Cardiac septum (tissue), 1 donor: ENCODE results near the gene PITPNC1. TPM values are rescaled to one million over a fixed set of nuclear protein-coding genes. Genes with fewer than 3 reads are reported as not detected.
"Not testable (repeated sequence)": the region's sequence is repeated elsewhere in the genome, so short reads cannot be mapped to it uniquely, and the experiment has no call there.

ENCODE experiments used
- DNase-seq: peaks from one replicate; pipeline ENCODE4 v3.0.0-alpha.2; 2020; ENCODE audit warnings: low spot score
- intact Hi-C: fragments of 100-400 bp; cut with DNase I; formaldehyde crosslinking; loops from one replicate; pipeline ENCODE4 v1.14.0; 2022
- total RNA-seq: library from RNA; stranded (reverse); fragmentation: NEBNext Ultra II Directional; extraction: Animal tissue kit (Norgen Biotek cat#: 25700); gene quantifications from one replicate; pipeline ENCODE4 v1.2.1, GENCODE V29; 2021
- donor health status: DM: no; HTN: no; CAD: no.

Gene PITPNC1
- total RNA-seq, 1 donor from 2014 or later = 12.5 TPM

GRCh38 chr17:67390006-67390645 is 13.0 kb downstream of the PITPNC1 start:
- DNase-seq = no peak
- intact Hi-C loops = no loop called here

- no peak for DNase-seq
- intact Hi-C loops = no loop called here
Observed at GRCh38 chr17:67390646-67391361, 13.7 kb downstream of the PITPNC1 start.

- intact Hi-C loops = no loop called here
Observed at GRCh38 chr17:67392111-67392510, 15.0 kb downstream of the PITPNC1 start.

GRCh38 chr17:67393809-67394397 is 16.8 kb downstream of the PITPNC1 start:
- intact Hi-C loops = no loop called here

More at GRCh38 chr17:67392111-67392510, 15.0 kb downstream of the PITPNC1 start:
- DNase-seq = no peak

GRCh38 chr17:67399676-67400075 is 22.6 kb downstream of the PITPNC1 start:
- DNase-seq = no peak
- intact Hi-C loops = no loop called here

More at GRCh38 chr17:67393809-67394397, 16.8 kb downstream of the PITPNC1 start:
- DNase-seq = no peak

GRCh38 chr17:67400193-67400592 is 23.1 kb downstream of the PITPNC1 start:
- no peak for DNase-seq
- intact Hi-C loops = no loop called here

GRCh38 chr17:67401106-67401505 is 24.0 kb downstream of the PITPNC1 start:
- no peak for DNase-seq
- intact Hi-C loops = no loop called here

GRCh38 chr17:67401598-67402504 is 24.8 kb downstream of the PITPNC1 start:
- intact Hi-C loops = no loop called here
- DNase-seq = no peak

- DNase-seq = no peak
- intact Hi-C loops = no loop called here
Observed at GRCh38 chr17:67403065-67403464, 26.0 kb downstream of the PITPNC1 start.

- no peak for DNase-seq
- intact Hi-C loops = no loop called here
Observed at GRCh38 chr17:67403483-67403882, 26.4 kb downstream of the PITPNC1 start.

GRCh38 chr17:67408455-67408830 is 31.4 kb downstream of the PITPNC1 start:
- intact Hi-C loops = not testable (repeated sequence)

GRCh38 chr17:67411397-67411796 is 34.3 kb downstream of the PITPNC1 start:
- no peak for DNase-seq
- intact Hi-C loops = no loop called here

More at GRCh38 chr17:67408455-67408830, 31.4 kb downstream of the PITPNC1 start:
- DNase-seq = not testable (repeated sequence)

GRCh38 chr17:67412032-67412431 is 35.0 kb downstream of the PITPNC1 start:
- intact Hi-C loops = no loop called here
- DNase-seq = no peak

- intact Hi-C loops = no loop called here
- DNase-seq = no peak
Observed at GRCh38 chr17:67412941-67413340, 35.9 kb downstream of the PITPNC1 start.

- DNase-seq = no peak
- intact Hi-C loops = no loop called here
Observed at GRCh38 chr17:67413388-67413787, 36.3 kb downstream of the PITPNC1 start.

- intact Hi-C loops = no loop called here
Observed at GRCh38 chr17:67414130-67414529, 37.0 kb downstream of the PITPNC1 start.

GRCh38 chr17:67414559-67414958 is 37.5 kb downstream of the PITPNC1 start:
- intact Hi-C loops = no loop called here
- no peak for DNase-seq

More at GRCh38 chr17:67414130-67414529, 37.0 kb downstream of the PITPNC1 start:
- DNase-seq = no peak

GRCh38 chr17:67415291-67415690 is 38.2 kb downstream of the PITPNC1 start:
- no peak for DNase-seq

GRCh38 chr17:67417507-67417906 is 40.4 kb downstream of the PITPNC1 start:
- DNase-seq = no peak
- intact Hi-C loops = no loop called here

More at GRCh38 chr17:67415291-67415690, 38.2 kb downstream of the PITPNC1 start:
- intact Hi-C loops = no loop called here

GRCh38 chr17:67420994-67421393 is 43.9 kb downstream of the PITPNC1 start:
- no peak for DNase-seq
- intact Hi-C loops = no loop called here
